Activated T-cell treated with anti-CD3 and anti-CD28 coated beads, Interleukin-2, amount 50 U/mL, for 72 hours (primary cell): ENCODE results near the gene FOXB1. TPM values are rescaled to one million over a fixed set of nuclear protein-coding genes. Genes with fewer than 3 reads are reported as not detected.

Source experiments
- ATAC-seq, 2 donors: fragments of 150-1000 bp; cut with Tn5 transposase; replicated peaks in 1 of 2; 2 replicates each; pipeline ENCODE4 v1.10.0; 2021; ENCODE audit warnings: moderate library complexity in 2 of 2, mild to moderate bottlenecking in 1 of 2
- DNase-seq, 2 donors: peaks; one replicate each; pipeline ENCODE4 v3.0.0; 2021 to 2022; ENCODE audit warnings: mixed read lengths in 1 of 2
- H3K27ac Mint-ChIP-seq: one replicate; pipeline ENCODE4 v1.8.0; 2022; ENCODE audit warnings: mild to moderate bottlenecking, moderate library complexity, mixed read lengths
- H3K27me3 Mint-ChIP-seq: one replicate; pipeline ENCODE4 v1.8.0; 2022; ENCODE audit warnings: low read depth, mixed read lengths
- H3K36me3 Mint-ChIP-seq, 2 donors: one replicate each; pipeline ENCODE4 v1.8.0; 2022; ENCODE audit warnings: mixed read lengths in 2 of 2, mild to moderate bottlenecking in 1 of 2; ENCODE audit not compliant: insufficient read depth in 2 of 2
- H3K4me1 Mint-ChIP-seq: one replicate; pipeline ENCODE4 v1.8.0; 2022; ENCODE audit warnings: low read depth, mixed read lengths
- H3K4me3 Mint-ChIP-seq, 2 donors: one replicate each; pipeline ENCODE4 v1.8.0; 2022; ENCODE audit warnings: mild to moderate bottlenecking in 2 of 2, mixed read lengths in 2 of 2, moderate library complexity in 2 of 2
- H3K9me3 Mint-ChIP-seq, 2 donors: one replicate each; pipeline ENCODE4 v1.8.0; 2022; ENCODE audit warnings: mixed read lengths in 2 of 2
- total RNA-seq, 2 donors: library from RNA; stranded (reverse); gene quantifications; one replicate each; pipeline ENCODE4 v1.2.3, GENCODE V29; 2022

FOXB1 gene
- total RNA-seq, 2 donors from 2014 or later, result 2.7 to 6.0 TPM

GRCh38 chr15:60001610-60002527, 2.2 kb upstream of the FOXB1 start:
- no peak for ATAC-seq
- H3K27me3 Mint-ChIP-seq, result peaks cover 84% of the 10 kb centered on the region
- DNase-seq, result no peak
- peak overlapping the region; percentile 2 for H3K27ac Mint-ChIP-seq
- H3K4me3 Mint-ChIP-seq, result peak overlapping the region; percentile 43 to 64
- peaks cover 17 to 19% of the 10 kb centered on the region in 2 donors for H3K36me3 Mint-ChIP-seq
- H3K9me3 Mint-ChIP-seq, result no peaks in the 10 kb centered on the region
- peaks cover 81% of the 10 kb centered on the region for H3K4me1 Mint-ChIP-seq

GRCh38 chr15:60002528-60003218, 1.4 kb upstream of the FOXB1 start:
- Mint-ChIP-seq H3K27me3 (peaks cover 84% of the 10 kb centered on the region), H3K9me3 (no peaks in the 10 kb centered on the region), H3K4me3 (peak overlapping the region; percentile 43 to 64), H3K4me1 (peaks cover 80% of the 10 kb centered on the region), H3K36me3 (peaks cover 17 to 19% of the 10 kb centered on the region in 2 donors), H3K27ac (peak overlapping the region; percentile 5)
- ATAC-seq, result no peak
- DNase-seq, result no peak

- ATAC-seq, result peak; percentile 10 to 11
- Mint-ChIP-seq H3K36me3 (peaks cover 17 to 19% of the 10 kb centered on the region in 2 donors), H3K4me3 (peak overlapping the region; percentile 98 to 99), H3K27me3 (peaks cover 84% of the 10 kb centered on the region), H3K4me1 (peaks cover 73% of the 10 kb centered on the region), H3K9me3 (no peaks in the 10 kb centered on the region), H3K27ac (peak overlapping the region; percentile 38)
- peak in 1 of 2 donors; percentile 31 for DNase-seq
Measured at GRCh38 chr15:60003243-60004008, 685 bp upstream of the FOXB1 start.

- peak; percentile 8 to 15 for ATAC-seq
- DNase-seq, result peak in 1 of 2 donors; percentile 31
- peaks cover 66% of the 10 kb centered on the region for H3K4me1 Mint-ChIP-seq
Measured at GRCh38 chr15:60004846-60005351, 788 bp downstream of the FOXB1 start.

GRCh38 chr15:60005352-60006202, 1.5 kb downstream of the FOXB1 start:
- peak in 1 of 2 donors; percentile 34 for DNase-seq
- H3K27ac Mint-ChIP-seq, result peak overlapping the region; percentile 96
- H3K4me3 Mint-ChIP-seq, result peak overlapping the region; percentile 98 to 99
- peak; percentile 16 to 24 for ATAC-seq
- peaks cover 60% of the 10 kb centered on the region for H3K4me1 Mint-ChIP-seq
- peaks cover 17 to 19% of the 10 kb centered on the region in 2 donors for H3K36me3 Mint-ChIP-seq
- H3K27me3 Mint-ChIP-seq, result peaks cover 84% of the 10 kb centered on the region
- H3K9me3 Mint-ChIP-seq, result no peaks in the 10 kb centered on the region

More at GRCh38 chr15:60004846-60005351, 788 bp downstream of the FOXB1 start:
- Mint-ChIP-seq H3K36me3 (peaks cover 17 to 19% of the 10 kb centered on the region in 2 donors), H3K9me3 (no peaks in the 10 kb centered on the region), H3K27me3 (peaks cover 84% of the 10 kb centered on the region), H3K4me3 (peak overlapping the region; percentile 98 to 99), H3K27ac (peak overlapping the region; percentile 47)

- Mint-ChIP-seq H3K27me3 (peaks cover 84% of the 10 kb centered on the region), H3K9me3 (no peaks in the 10 kb centered on the region), H3K4me3 (peak overlapping the region; percentile 98 to 99), H3K4me1 (peaks cover 52% of the 10 kb centered on the region), H3K36me3 (peaks cover 16 to 17% of the 10 kb centered on the region in 2 donors), H3K27ac (peak overlapping the region; percentile 96)
- ATAC-seq (peak; percentile 66 to 72), DNase-seq (peak; percentile 61 to 80)
Measured at GRCh38 chr15:60006203-60006862, 2.2 kb downstream of the FOXB1 start.

GRCh38 chr15:60006873-60007272, 2.8 kb downstream of the FOXB1 start:
- ATAC-seq, result no peak
- no peak for DNase-seq
- Mint-ChIP-seq H3K27me3 (peaks cover 84% of the 10 kb centered on the region), H3K36me3 (peaks cover 15 to 17% of the 10 kb centered on the region in 2 donors), H3K9me3 (no peaks in the 10 kb centered on the region), H3K27ac (peak overlapping the region; percentile 96), H3K4me3 (peak overlapping the region; percentile 98 to 99), H3K4me1 (peaks cover 47% of the 10 kb centered on the region)

GRCh38 chr15:60009124-60009960, 5.2 kb downstream of the FOXB1 start:
- ATAC-seq (no peak), DNase-seq (no peak)
- H3K27ac Mint-ChIP-seq, result no peak overlapping the region
- peaks cover 34% of the 10 kb centered on the region for H3K4me1 Mint-ChIP-seq
- peaks cover 11 to 13% of the 10 kb centered on the region in 2 donors for H3K36me3 Mint-ChIP-seq
- no peaks in the 10 kb centered on the region for H3K9me3 Mint-ChIP-seq
- H3K27me3 Mint-ChIP-seq, result peaks cover 89% of the 10 kb centered on the region
- no peak overlapping the region for H3K4me3 Mint-ChIP-seq

GRCh38 chr15:60009980-60010732, 6.0 kb downstream of the FOXB1 start:
- ATAC-seq (no peak), DNase-seq (no peak)
- no peaks in the 10 kb centered on the region for H3K9me3 Mint-ChIP-seq
- peaks cover 91% of the 10 kb centered on the region for H3K27me3 Mint-ChIP-seq
- peaks cover 8 to 9% of the 10 kb centered on the region in 2 donors for H3K36me3 Mint-ChIP-seq
- peaks cover 31% of the 10 kb centered on the region for H3K4me1 Mint-ChIP-seq
- H3K27ac Mint-ChIP-seq, result no peak overlapping the region
- H3K4me3 Mint-ChIP-seq, result no peak overlapping the region

GRCh38 chr15:60010858-60011257, 6.7 kb downstream of the FOXB1 start:
- Mint-ChIP-seq H3K27ac (no peak overlapping the region), H3K36me3 (peaks cover 4 to 7% of the 10 kb centered on the region in 2 donors), H3K4me1 (peaks cover 24% of the 10 kb centered on the region), H3K9me3 (no peaks in the 10 kb centered on the region), H3K27me3 (peaks cover 93% of the 10 kb centered on the region), H3K4me3 (no peak overlapping the region)
- ATAC-seq (no peak), DNase-seq (no peak)
